IPS-18a (cell line): Measurements from ENCODE around the gene RUNX1.
"Not testable (repeated sequence)": the region's sequence is repeated elsewhere in the genome, so short reads cannot be mapped to it uniquely, and the experiment has no call there.

ENCODE experiments used
- H3K27ac ChIP-seq: one replicate; pipeline ENCODE4 v1.5.1; 2013; ENCODE audit warnings: low read length
- H3K27me3 ChIP-seq: one replicate; pipeline ENCODE4 v1.6.1; 2013; ENCODE audit warnings: mild to moderate bottlenecking, low read length; ENCODE audit not compliant: control insufficient read depth, insufficient read depth
- H3K36me3 ChIP-seq: one replicate; pipeline ENCODE4 v1.6.1; 2013; ENCODE audit warnings: low read depth, low read length; ENCODE audit not compliant: control insufficient read depth
- H3K4me1 ChIP-seq: one replicate; pipeline ENCODE4 v1.6.1; 2013; ENCODE audit warnings: low read depth, low read length; ENCODE audit not compliant: control insufficient read depth
- H3K4me3 ChIP-seq: one replicate; pipeline ENCODE4 v1.5.1; 2013; ENCODE audit warnings: low read length
- H3K9ac ChIP-seq: one replicate; pipeline ENCODE4 v1.6.1; 2013; ENCODE audit warnings: mild to moderate bottlenecking, low read length, moderate library complexity
- H3K9me3 ChIP-seq: one replicate; pipeline ENCODE4 v1.6.1; 2013; ENCODE audit warnings: low read depth, low read length; ENCODE audit not compliant: control insufficient read depth

Gene RUNX1

DNA sequence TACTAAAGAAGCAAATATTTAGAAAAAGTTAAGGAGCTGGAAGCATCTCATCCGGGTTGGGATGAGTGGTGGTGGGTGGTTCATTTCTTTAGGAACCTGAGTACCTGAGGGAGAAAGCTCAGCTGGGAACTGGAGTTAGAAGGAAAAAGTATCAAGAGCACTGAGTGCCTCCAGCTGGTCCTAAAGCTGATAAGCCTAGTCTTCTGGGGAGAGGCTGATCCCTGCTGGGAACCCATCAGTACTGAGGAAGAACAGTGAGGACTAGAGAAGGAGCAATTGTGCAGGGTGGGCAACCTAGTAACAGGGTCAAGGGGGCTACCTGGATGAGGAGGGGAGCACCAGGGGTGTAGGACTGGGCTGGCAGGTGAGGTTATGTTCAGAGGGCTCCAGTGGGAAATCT, 89.5 kb downstream of the RUNX1 start:
- no peak overlapping the region for H3K4me3 ChIP-seq
- no peaks in the 10 kb centered on the region for H3K27me3 ChIP-seq
- H3K36me3 ChIP-seq = no peaks in the 10 kb centered on the region
- no peaks in the 10 kb centered on the region for H3K9me3 ChIP-seq
- H3K27ac ChIP-seq = no peak overlapping the region
- H3K9ac ChIP-seq = no peak overlapping the region
- H3K4me1 ChIP-seq = peaks cover 9% of the 10 kb centered on the region

- Histone ChIP-seq H3K27ac (no peak overlapping the region), H3K9ac (no peak overlapping the region), H3K27me3 (no peaks in the 10 kb centered on the region), H3K4me1 (peaks cover 9% of the 10 kb centered on the region), H3K9me3 (no peaks in the 10 kb centered on the region), H3K4me3 (no peak overlapping the region), H3K36me3 (no peaks in the 10 kb centered on the region)
Measured at GRCh38 chr21:34958040-34958439, 91.1 kb downstream of the RUNX1 start.

DNA sequence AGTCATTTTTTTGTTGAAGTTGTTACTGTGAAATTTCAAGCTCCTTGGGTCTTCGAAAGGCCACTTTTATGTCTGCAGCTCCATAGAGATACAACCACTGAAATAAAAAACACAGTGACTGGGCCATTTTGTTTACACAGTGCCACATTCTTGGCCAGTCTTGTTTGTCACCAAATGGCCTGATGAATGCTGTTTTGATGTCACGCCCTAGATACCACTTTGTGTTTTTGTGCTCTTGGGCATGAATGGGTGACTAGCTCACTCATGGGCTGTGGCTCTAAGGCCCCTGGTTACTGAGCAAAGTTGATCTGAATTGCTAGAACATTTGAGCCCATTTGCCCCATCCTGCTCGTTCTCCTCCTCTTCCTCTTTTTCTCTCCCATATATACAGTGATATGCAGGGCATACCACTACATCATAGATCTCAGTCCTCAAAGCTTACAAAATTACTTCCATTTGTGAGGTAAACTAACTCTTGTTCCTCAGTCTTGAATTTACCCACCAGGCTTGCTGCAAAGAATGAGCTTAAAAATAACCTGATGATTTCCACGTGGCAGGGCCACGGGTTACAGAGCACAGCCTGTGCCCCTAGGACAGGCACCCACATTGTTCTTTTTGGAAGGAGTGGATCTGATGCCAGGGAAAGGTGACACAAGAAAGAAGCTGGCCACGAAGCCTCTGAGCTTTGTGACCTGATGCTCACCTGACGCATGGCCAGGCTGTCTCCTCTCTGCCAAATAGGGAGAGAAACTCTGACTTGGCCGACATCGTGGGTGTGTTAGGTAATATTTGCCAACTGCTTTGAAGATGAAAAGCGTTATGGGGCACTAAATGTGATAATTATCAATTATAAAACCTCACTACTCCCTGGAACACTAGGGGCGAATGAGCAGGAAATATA, 92.4 kb downstream of the RUNX1 start:
- Histone ChIP-seq H3K4me1 (peaks cover 9% of the 10 kb centered on the region), H3K9me3 (no peaks in the 10 kb centered on the region), H3K27ac (no peak overlapping the region), H3K36me3 (no peaks in the 10 kb centered on the region), H3K9ac (no peak overlapping the region), H3K27me3 (no peaks in the 10 kb centered on the region), H3K4me3 (no peak overlapping the region)

DNA sequence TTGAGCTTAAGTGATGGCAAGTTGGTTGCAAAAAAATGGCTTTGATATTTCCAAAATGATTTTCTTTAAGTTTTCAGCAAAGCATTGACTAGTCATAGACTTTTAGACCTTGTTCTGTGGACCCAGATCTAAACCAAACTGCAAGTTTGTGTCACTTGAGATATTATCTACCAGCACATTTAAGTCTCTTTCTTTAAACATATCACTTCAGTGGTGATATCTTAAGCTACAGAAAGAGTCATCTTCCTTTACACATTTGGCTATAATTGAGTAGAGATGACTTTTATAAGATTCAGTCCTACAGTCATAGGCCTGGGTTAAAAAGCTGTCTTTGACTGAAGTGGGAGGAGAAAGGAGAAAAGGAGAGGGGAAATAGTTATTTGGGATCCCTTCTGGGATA, 95.2 kb downstream of the RUNX1 start:
- Histone ChIP-seq H3K4me3 (no peak overlapping the region), H3K36me3 (no peaks in the 10 kb centered on the region), H3K27ac (no peak overlapping the region), H3K9me3 (no peaks in the 10 kb centered on the region), H3K27me3 (no peaks in the 10 kb centered on the region), H3K4me1 (no peaks in the 10 kb centered on the region), H3K9ac (no peak overlapping the region)

DNA sequence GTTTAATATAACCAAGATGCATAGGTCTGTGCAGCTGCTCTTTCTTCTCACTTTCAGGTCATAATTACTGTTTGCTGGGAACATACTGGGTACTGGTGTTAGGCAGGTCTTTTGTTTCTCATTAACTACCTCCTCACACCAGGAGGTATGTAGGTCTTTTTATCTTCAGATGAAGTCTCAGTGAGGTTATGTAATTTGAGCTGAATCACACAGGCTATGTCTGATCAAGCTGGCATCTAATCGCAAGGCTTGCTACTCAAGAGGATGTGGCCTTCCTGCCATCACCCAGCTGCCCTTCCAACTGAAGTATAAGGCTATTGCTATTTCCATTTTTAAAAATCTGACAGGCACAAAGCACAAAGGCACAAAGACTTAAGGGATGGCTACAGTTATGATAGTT, 96.4 kb downstream of the RUNX1 start:
- no peak overlapping the region for H3K4me3 ChIP-seq
- no peaks in the 10 kb centered on the region for H3K9me3 ChIP-seq
- no peaks in the 10 kb centered on the region for H3K27me3 ChIP-seq
- no peaks in the 10 kb centered on the region for H3K4me1 ChIP-seq
- H3K27ac ChIP-seq = no peak overlapping the region
- no peak overlapping the region for H3K9ac ChIP-seq
- H3K36me3 ChIP-seq = no peaks in the 10 kb centered on the region

GRCh38 chr21:34951868-34952267, 97.2 kb downstream of the RUNX1 start:
- H3K9ac ChIP-seq, H3K4me1 ChIP-seq, H3K9me3 ChIP-seq, H3K4me3 ChIP-seq, H3K27ac ChIP-seq, H3K27me3 ChIP-seq, H3K36me3 ChIP-seq: not testable (repeated sequence)

GRCh38 chr21:34950980-34951379, 98.1 kb downstream of the RUNX1 start:
- no peaks in the 10 kb centered on the region for H3K4me1 ChIP-seq
- H3K9me3 ChIP-seq = no peaks in the 10 kb centered on the region
- no peak overlapping the region for H3K9ac ChIP-seq
- H3K27me3 ChIP-seq = no peaks in the 10 kb centered on the region
- H3K4me3 ChIP-seq = no peak overlapping the region
- H3K27ac ChIP-seq = no peak overlapping the region
- H3K36me3 ChIP-seq = no peaks in the 10 kb centered on the region

- no peaks in the 10 kb centered on the region for H3K9me3 ChIP-seq
- no peaks in the 10 kb centered on the region for H3K27me3 ChIP-seq
- no peak overlapping the region for H3K9ac ChIP-seq
- H3K27ac ChIP-seq = no peak overlapping the region
- no peak overlapping the region for H3K4me3 ChIP-seq
- H3K4me1 ChIP-seq = no peaks in the 10 kb centered on the region
- H3K36me3 ChIP-seq = no peaks in the 10 kb centered on the region
Measured at GRCh38 chr21:34949499-34949898, 99.6 kb downstream of the RUNX1 start.

- Histone ChIP-seq H3K36me3 (no peaks in the 10 kb centered on the region), H3K9ac (no peak overlapping the region), H3K27ac (no peak overlapping the region), H3K9me3 (no peaks in the 10 kb centered on the region), H3K4me3 (no peak overlapping the region), H3K4me1 (no peaks in the 10 kb centered on the region), H3K27me3 (no peaks in the 10 kb centered on the region)
Measured at GRCh38 chr21:34949030-34949429, 100.1 kb downstream of the RUNX1 start.

DNA sequence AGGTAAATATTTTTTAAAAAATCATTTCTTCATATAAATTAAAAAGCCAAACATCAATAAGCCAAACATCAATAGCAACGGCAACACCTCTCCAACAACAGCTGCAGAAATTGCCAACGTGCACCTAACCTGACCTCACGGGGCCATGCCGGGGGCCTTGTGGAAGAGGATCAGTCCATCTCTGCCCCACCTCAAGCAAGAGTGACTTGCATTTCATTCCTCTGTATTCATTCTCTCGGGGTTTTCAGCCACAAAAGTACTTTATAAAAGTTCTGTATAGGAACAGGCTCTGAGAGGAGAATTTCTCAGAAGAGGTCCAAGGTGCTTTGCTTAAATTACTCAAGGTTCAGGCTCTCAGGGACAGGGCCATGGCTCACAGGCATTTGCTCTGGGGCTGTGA, 100.9 kb downstream of the RUNX1 start:
- Histone ChIP-seq H3K9me3 (no peaks in the 10 kb centered on the region), H3K27me3 (no peaks in the 10 kb centered on the region), H3K4me1 (no peaks in the 10 kb centered on the region), H3K9ac (no peak overlapping the region), H3K27ac (no peak overlapping the region), H3K4me3 (no peak overlapping the region), H3K36me3 (no peaks in the 10 kb centered on the region)

GRCh38 chr21:34946916-34947534, 102.1 kb downstream of the RUNX1 start:
- Histone ChIP-seq H3K9me3 (no peaks in the 10 kb centered on the region), H3K36me3 (no peaks in the 10 kb centered on the region), H3K4me3 (no peak overlapping the region), H3K4me1 (no peaks in the 10 kb centered on the region), H3K27me3 (no peaks in the 10 kb centered on the region), H3K27ac (no peak overlapping the region), H3K9ac (no peak overlapping the region)

- Histone ChIP-seq H3K36me3 (no peaks in the 10 kb centered on the region), H3K9me3 (no peaks in the 10 kb centered on the region), H3K27ac (no peak overlapping the region), H3K4me1 (peaks cover under 1% of the 10 kb centered on the region), H3K27me3 (no peaks in the 10 kb centered on the region), H3K9ac (no peak overlapping the region), H3K4me3 (no peak overlapping the region)
Measured at GRCh38 chr21:34946385-34946840, 102.7 kb downstream of the RUNX1 start.
